SK-N-SH (cell line): ENCODE measurements around the gene NYAP1.

ENCODE experiments used
- CTCF ChIP-seq: fragments of 200-600 bp; sonication (generic); IDR thresholded peaks from 2 replicates; pipeline ENCODE4 v1.6.1; 2017; ENCODE audit warnings: antibody characterized with exemption, mild to moderate bottlenecking, moderate library complexity
- JUND ChIP-seq: IDR thresholded peaks from 2 replicates; pipeline ENCODE4 v1.4.0; 2012
- PBX3 ChIP-seq: IDR thresholded peaks from 2 replicates; pipeline ENCODE4; 2012
- REST ChIP-seq: IDR thresholded peaks from 2 replicates; pipeline ENCODE4 v1.6.1; 2012; ENCODE audit warnings: mild to moderate bottlenecking, low read depth, low read length, moderate library complexity
- SMC3 ChIP-seq: IDR thresholded peaks from 2 replicates; pipeline ENCODE4 v1.6.1; 2012; ENCODE audit warnings: low read depth, low read length, improper control_type of control experiment

GRCh38 chr7:100510437-100511239, 26.9 kb downstream of the NYAP1 start:
- no peak for TF ChIP-seq CTCF
- TF ChIP-seq PBX3, result no peak
- TF ChIP-seq REST, result no peak
- no peak for TF ChIP-seq JUND
- no peak for TF ChIP-seq SMC3
